Gastroesophageal sphincter (tissue), 3 donors: ENCODE results near the gene TBCD.

ENCODE experiments used
- EP300 ChIP-seq: sonication (generic); formaldehyde crosslinking; IDR thresholded peaks from one replicate; pipeline ENCODE4 v1.6.1; 2017; ENCODE audit warnings: antibody characterized with exemption, mild to moderate bottlenecking
- POLR2A ChIP-seq, 2 donors: fragments of 450-650 bp; IDR thresholded peaks; one replicate each; pipeline ENCODE4 v1.6.1; 2017; ENCODE audit warnings: antibody characterized with exemption in 2 of 2, mild to moderate bottlenecking in 2 of 2, moderate library complexity in 1 of 2
- POLR2AphosphoS5 ChIP-seq: sonication (generic); formaldehyde crosslinking; IDR thresholded peaks from one replicate; pipeline ENCODE4 v1.6.1; 2017; ENCODE audit warnings: antibody characterized with exemption
- TF ChIP-seq, protein P1 (sequence below), 4 experiments: fragments of 200-600 bp in 2 of 4; fragments of 450-650 bp in 2 of 4; sonication (generic) in 1 of 4; IDR thresholded peaks; one replicate each; pipeline ENCODE4 v1.5.1; 2017 to 2019; ENCODE audit warnings: antibody characterized with exemption in 4 of 4, mild to moderate bottlenecking in 2 of 4, moderate library complexity in 2 of 4

DNA sequence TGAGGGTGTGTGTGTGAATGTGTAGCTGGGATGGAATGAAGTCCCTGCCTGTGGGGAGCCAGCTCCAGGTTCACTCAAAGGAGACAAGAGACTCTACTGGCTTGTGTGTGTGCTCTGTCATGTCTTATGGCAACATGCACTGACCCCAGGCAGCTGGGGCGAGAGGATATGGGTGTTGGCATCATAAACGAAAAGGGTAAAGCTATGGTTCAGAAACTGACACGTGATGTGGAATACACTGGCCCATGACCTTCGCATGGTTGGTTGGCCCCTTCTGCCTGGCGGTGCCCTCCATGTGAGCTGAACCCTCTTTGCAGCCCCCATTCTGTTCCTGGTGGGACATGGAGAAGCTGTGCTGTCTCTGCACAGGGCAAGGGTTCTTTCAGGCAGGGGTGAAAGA, 66.1 kb downstream of the TBCD start:
- no peak for TF ChIP-seq POLR2A (IDR thresholded peaks at IDR 0.05)
- TF ChIP-seq, protein P1, sequence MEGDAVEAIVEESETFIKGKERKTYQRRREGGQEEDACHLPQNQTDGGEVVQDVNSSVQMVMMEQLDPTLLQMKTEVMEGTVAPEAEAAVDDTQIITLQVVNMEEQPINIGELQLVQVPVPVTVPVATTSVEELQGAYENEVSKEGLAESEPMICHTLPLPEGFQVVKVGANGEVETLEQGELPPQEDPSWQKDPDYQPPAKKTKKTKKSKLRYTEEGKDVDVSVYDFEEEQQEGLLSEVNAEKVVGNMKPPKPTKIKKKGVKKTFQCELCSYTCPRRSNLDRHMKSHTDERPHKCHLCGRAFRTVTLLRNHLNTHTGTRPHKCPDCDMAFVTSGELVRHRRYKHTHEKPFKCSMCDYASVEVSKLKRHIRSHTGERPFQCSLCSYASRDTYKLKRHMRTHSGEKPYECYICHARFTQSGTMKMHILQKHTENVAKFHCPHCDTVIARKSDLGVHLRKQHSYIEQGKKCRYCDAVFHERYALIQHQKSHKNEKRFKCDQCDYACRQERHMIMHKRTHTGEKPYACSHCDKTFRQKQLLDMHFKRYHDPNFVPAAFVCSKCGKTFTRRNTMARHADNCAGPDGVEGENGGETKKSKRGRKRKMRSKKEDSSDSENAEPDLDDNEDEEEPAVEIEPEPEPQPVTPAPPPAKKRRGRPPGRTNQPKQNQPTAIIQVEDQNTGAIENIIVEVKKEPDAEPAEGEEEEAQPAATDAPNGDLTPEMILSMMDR (IDR thresholded peaks at IDR 0.05) = no peak
- TF ChIP-seq POLR2AphosphoS5 = no peak
- no peak for TF ChIP-seq EP300
